HG02884 (cell line): ENCODE measurements around the gene PAK3.

Source experiments
- ATAC-seq: cut with Tn5 transposase; IDR thresholded peaks from one replicate; pipeline ENCODE4 v1.9.1; 2021; ENCODE audit warnings: mild to moderate bottlenecking, moderate library complexity; ENCODE audit not compliant: unreplicated experiment

Gene PAK3

DNA sequence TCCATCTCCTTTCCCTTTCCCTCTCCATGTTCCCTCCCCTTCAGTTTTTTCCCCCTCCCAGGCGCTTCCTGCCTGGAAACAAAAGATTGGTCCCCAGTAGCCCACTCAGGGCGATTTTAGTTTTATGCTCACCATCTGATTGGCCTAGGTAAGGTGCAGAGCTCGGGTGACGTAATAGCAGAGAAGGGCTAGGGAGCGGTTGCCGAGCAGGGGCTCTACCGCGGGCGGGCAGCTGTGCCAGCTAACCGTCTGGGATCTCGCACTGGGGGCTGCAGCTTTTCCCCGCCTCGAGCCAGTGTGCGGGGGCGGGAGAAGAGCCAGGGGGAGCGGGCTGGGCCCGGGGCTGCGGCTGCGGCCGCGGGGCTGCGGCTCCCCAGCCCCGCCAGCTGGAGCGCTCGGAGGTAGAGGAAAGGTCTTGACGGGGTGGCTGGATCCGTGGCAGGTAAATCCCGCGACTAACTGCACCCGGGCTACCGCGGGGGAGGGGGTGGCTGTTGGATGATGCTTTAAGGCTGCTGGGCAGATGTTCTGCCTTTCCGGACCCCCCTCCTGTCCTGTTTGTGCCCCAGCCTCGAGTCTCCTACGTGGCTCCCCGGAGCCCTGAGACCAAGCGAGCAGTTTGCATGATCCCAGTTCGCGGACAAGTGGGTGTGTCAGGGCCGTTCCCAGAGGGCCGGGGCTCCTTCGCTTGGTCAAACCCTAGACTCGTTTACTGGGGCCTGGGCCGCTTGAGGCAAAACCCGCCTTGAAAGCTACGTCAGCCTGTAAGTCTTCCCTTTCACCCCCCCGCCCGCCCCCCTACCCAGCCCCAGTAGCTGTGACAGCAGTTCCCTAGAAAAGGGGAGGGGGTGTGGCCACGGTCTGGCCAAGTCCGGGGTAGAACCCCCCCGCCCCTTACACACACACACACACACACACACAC lies at the start of gene PAK3:
Gene PAK3 (plus strand): TSS at position 218 of the 922 bp plus-strand sequence. CDS start 26,913 bp downstream, outside the sequence.
- peak; percentile 42 for ATAC-seq

DNA sequence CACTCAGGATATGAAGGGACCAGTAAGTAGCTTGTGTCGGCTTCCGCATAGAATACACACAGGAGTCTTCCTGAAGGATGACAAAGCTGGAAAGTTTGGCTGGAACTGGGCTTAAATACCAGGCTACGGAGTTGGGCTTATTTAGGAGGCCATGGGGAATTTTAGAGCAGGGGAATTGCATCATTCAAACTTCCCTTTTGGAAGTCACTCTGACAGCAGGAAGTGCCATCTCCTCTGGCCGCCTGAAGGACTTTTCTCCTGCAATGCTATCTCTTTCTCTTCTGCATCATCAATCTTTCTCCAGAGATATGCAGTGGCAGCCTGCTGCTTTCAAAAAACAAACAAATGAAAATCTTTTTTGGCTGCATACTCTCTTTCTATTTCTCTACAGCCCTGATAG lies 48.4 kb upstream of the PAK3 start:
- no peak for ATAC-seq

DNA sequence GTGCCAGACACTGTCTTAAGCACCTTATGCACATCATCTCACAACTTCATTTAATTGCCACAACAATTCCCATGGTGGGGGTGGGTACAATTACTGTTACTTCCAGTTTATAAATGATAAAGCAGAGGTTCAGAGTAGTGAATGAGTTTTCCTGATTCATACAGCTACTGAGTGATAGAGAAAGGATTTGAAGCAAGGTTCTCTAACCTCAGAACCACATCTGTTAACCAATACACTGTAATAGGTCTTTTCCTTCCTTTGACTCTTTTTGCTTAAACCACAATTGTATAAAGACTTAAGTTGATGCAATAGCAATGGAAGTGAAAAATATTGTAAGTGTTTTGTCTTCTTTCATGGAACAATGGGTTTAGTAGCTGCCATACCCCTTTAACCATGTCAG lies 43.5 kb upstream of the PAK3 start:
- no peak for ATAC-seq

DNA sequence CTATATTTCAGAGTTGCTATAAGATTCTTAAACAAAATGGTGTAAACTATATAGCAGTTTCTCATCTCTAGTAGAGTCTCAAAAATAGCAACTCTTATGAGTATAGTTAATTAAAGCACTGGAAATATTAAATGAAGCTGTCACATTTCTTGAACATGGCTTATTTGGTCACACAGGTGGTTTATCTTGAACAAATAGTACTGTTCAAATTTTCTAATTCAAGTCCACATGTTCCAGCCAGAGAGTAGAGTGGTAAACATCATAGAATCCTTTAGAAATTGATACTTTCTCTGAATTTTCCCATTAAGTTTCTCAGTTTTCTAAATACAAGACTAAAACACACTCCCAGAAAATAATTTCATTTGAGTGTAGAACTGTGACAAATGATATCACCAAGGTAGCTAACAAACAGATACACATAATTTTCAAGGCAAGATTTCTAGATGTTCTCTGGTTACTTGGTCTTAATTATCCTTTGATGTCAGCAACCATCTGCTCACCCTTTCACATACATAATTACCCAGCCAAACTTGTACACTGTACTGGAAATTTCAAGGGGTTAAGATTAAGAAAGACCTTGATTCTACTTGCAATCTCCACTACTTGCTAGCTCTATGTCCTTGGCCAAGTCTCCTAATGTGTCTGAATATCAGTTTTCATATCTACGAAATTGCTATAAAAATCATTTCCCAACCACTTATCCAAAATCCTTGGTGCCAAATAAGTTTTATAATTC lies 24.3 kb upstream of the PAK3 start:
- no peak for ATAC-seq

DNA sequence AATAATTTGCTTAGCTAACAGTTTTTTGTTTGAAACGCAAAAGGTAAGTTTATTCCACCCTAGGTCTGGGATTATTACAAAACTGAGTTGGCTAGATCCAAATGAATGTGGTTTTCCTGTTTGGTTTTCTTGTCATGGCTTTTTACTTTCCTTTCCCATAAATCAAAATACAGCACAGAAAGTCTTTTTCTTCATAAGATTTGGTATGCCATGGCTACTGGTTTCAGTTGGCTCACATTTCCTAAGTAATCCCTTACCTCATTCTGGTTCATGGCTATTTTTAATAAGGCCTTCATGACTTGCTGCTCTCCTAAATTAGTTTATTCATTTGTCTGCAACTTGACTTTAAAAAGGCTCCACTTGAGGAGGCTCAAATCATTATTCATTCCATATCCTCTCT lies 12.9 kb upstream of the PAK3 start:
- ATAC-seq = no peak

DNA sequence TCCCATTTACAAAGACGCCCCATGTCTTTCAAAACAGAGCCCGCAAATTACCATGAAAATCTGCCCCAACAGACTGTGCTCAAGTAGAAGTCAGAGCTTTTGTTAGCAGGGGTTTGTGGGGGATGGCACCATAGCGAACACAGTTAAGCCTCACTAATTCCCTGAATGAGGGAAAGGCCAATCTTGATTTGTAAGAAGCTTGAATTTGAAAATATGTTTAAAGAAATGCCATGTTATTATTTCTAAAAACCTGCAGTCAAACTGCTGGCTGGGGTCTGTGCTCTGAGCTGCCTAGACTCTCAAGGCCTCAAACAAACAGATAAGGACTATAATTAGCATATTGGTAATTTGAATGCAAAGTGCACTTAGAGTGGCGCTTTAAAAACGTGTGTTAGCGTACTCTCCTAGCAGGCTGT lies 9.4 kb upstream of the PAK3 start:
- no peak for ATAC-seq

DNA sequence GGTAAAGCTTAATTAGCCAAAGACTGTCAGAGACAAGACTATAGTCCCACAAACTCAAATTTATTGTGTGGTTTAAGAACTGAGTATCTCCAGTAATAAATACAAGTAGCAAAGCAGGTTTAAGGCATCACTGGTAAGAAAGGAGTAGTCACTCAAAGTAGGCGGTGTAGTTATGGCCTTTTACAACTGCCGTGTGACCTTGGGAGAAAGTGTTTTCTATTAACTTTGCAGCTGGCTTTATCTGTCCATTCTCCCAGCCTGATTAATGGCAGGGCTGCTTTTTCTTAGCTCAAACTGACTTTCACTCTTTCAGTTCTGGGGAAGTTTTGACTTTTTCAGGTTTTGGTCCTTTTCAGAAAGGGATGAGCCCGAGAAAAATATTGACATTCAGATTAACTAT lies 7.4 kb upstream of the PAK3 start:
- ATAC-seq = no peak

DNA sequence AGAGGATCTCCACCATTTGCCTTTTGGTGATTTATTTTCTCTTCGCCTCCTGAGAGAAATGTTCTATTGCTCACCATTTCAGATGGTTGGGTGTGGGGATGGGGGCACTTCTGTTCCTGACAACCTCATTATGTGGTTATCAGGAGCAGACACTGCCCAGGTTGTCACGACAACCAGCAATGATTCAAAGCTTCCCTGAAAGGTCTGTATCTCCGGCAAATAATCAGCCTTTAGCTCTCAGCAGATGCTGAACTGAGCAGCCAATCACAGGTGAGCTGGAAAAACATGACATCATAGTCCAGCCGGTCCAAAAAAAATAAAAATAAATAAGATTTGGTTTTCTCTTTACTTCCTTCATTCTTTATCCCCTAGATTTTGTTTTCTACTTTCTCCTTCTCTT lies 5.5 kb upstream of the PAK3 start:
- ATAC-seq = no peak

DNA sequence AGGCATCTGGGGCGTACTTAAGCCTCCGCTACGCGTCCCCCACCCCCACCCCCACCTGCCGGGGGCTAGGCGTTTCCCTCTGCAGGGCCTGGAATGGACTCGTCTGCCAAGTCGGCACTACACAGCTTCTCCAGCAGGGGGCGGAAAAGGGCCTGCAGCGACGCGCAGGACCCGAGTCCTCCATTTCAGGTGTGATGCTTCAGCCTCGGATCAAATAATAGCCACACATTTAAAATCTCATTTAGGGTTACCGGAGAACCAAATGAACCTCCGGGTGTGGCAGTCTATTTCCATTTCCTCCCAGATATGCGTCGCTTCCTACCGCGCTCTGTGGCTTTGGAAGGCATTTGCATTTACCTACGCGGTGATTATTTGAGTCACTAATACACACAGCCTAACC lies 2.9 kb downstream of the PAK3 start:
- peak; percentile 68 for ATAC-seq

DNA sequence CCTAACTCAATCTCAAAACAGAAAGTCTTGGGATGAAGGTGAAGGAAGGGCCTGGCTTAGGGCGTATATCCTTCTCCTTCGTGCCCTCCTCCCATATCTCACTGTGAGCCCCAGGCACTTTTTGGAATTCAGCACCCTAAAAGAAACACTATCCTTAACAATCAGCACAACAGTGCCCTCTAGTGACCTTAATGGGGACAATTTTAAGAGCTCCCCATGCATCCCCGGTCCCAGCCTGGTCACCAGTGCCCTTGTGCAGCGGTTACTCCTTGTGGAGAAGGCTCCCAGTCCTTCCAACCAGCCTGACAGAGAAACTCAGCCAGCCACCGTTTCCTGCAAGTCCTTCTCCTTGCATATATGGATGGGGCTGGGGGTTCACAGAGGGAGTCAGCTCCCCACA lies 4.2 kb downstream of the PAK3 start:
- peak; percentile 43 for ATAC-seq

DNA sequence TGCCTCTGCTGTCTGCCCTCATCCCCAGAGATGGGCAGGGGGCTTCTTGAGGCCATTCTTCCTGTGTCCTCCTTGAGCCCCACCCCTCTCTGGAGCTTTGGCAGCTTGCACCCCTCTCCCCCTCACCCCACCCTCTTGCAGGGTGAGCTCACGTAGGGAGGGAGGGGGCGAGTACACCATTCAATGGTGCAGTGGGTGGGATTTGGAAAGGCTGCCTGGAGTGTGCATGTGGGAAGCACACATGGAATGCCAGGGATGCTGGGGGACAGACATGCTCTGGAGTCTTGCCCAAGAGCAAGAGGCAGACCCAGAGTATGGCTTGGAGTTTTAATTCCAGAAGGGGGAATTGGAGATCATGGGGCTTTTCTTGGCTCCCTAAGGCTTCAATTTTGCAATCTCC lies 5.6 kb downstream of the PAK3 start:
- no peak for ATAC-seq

DNA sequence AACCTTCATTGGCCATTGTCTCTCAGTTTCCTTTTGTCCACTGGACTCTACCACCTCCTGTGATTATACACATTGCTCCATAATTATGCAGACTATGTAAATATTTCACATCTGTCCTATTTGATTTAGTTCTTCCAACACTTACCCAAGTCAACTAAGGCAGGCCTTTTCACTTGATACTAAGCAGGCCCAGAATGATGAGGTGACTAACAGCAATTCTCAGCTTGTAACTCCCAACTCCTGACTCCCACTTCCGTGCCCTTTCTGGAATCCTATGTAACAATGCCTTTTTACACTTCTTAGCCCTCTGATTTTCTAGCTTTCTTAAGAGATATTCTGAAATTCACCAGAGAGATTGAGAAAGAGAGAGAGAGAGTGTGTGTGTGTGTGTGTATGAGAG lies 6.6 kb downstream of the PAK3 start:
- ATAC-seq = no peak

DNA sequence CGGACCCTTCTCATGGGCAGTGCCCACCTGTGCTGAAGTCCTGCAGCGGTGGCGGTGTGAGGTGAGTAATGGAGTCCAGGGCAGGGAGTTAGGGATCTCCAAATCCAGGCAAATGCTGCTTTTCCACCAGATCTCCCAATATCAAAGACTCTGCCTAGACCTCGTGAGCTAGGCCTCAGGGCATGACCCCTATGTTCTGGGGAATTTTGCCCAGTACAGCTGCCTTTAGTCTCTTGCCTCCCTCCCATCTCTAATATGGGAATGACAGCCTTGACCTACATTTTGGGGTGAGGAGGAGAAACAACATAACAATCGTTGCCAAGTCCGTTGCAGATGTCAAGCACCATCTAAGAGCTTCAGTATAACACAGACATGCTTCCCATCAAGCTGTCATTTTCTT lies 7.3 kb downstream of the PAK3 start:
- ATAC-seq = no peak

DNA sequence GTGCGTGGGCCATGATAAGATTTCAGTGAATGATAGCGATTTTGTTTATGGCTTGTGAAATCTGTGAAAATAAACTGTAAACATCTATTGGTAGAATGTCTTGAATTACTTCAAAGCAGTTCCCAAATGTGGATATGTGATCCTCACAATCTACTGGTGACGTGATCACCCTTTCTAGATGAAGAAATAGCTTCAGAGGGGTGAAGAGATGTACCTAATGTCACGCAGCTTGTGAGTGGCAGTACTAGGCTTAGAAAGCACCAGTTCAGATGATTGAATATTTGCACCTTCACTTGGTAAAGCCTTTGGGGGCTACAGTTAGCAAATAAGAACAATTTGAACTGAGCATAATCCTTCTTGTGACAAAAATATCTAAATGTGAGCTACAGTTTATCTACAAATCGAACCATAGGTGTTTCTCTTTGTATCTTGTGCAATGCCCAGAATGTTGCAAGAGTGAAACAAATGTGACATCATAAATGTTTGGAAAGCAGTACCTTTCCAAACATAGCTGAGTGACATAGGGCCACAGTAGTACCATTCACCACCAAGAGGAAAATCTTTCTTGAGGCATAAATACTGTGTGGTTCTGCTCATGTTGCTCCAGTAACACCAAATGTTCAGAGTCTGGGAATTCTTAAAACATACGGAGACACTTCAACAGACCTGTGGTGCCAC lies 14.2 kb downstream of the PAK3 start:
- no peak for ATAC-seq

DNA sequence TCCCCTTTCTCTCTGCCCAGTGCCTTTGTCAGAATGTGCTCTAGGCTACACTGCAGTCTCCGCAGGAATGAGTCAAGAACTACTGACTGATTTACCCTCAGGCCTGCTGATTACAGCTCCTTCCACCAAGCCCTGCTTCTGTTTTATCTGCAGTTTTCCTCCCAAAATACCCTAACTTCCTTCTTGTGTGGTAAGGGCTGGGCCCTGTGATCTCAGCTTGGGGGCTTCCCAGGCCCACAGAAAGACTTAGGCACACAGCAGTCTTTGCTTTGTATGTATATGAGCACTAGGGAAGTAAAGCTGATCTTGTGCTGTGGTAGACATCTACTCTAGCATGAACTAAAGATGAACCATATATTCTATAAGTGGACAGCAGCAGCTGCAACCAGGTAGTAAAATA lies 18.8 kb downstream of the PAK3 start:
- peak; percentile 78 for ATAC-seq

DNA sequence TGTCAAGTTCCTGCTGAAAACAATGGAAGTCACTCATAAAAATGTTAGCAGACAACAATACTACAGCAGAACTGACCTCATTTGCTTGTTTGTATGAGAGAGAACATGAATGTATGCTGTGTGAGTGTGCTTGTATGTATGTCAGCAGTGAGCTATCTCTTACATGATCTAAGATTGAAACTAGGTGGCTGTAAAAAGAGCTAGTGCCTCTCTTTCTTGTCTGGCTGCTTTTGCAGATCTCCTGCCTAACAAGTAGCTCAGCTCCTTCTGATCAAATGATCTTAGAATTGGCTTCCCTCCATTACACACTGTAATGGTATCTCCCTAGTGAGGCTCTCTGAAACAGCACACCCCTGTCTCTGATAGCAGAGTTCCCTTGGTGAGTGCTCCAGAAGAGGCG lies 20.7 kb downstream of the PAK3 start:
- ATAC-seq = no peak

DNA sequence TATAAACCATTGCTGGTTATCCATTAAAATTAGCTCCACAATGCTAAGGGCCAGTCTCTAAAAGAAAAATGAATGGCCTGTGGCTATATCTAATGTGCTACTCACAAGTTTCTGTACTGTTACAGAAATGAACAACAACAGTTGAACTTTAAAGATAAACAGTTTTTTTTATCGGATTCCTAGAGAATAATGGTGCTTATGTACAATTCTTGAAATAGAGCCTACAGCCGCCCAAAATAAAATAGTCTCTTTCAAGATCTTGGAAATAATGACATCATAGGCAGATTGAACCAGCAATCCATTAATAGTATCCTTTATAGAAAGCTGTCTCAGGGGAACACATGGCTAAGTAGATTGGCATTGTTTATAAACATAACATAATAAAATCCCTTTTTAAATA lies 23.4 kb downstream of the PAK3 start:
- no peak for ATAC-seq

DNA sequence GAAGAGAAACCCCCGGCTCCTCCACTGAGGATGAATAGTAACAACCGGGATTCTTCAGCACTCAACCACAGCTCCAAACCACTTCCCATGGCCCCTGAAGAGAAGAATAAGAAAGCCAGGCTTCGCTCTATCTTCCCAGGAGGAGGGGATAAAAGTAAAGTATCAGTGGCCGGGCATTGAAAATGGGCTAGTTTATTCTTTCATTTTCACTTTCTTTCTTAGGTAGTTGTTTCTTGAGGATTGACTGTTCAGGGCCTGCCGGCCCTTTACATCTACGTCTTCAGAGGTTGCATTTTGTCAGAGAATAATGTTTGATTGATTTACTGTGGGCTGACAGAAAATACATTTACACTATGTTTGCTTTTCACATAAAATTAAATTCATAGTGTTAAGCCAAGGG lies 27.1 kb downstream of the PAK3 start:
- ATAC-seq = peak; percentile 47

DNA sequence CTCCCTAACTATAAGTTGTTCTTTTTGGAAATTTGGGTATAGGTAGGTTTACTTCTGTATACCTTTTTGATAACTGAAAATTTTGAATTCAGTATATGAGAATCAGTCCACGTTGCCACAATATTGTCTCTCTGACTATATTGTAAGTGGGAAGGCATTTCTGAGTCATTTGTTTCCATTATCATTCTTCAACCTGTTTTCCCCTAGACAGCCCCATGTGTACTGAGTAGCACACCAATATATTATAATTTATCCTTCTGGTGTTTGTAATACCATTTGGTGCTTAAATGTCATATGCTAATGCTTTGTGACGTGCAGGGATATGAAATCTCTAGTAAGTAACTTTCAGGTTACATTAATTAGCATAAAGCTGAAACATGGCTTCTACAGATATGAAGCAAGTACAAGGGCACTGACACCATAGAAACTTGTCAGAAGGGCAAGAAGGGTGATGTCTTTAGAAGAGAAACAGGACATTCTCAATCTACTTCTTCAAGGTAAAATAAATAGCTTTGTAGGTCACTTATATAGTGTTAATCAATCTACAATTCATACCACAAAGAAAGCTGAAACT lies 27.7 kb downstream of the PAK3 start:
- peak; percentile 58 for ATAC-seq

DNA sequence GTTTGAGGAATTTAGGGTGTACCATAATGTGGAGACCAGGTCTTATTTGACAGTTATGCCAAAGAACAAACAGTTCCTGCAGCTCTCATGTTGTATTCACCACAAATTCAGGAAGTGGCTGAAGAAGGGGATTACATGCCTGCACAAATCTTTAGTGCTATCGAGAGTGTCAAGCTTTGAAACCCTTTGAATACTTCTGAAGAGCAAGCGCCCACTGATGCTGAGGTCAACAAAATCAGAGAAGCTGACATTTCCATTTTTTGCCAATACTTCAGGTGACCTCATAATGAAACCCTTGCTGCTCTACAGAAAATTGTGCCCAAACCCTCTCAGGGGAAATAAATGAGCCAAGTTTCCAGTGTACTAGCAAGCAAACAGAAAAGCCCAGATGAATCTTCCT lies 28.4 kb downstream of the PAK3 start:
- peak; percentile 43 for ATAC-seq

DNA sequence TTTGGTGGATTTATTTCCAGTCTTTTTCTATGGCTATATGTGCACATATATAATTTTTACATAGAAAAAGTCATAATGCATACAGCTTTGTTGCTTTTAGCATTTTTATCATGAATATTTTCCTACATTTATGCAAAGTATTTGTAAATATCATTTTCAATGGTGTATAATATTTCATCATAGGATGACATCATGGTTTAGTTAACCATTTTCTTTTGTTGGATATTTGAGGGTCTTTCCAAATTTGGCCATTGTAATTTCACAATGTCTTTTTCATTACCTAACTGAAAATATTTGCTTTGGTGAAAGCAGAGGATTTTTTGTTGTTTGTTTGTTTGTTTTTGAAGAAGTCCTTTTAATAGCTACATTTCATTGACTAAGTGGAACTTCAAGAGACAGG lies 31.0 kb downstream of the PAK3 start:
- ATAC-seq = no peak
